Measurements from ENCODE around the gene ANKDD1A. TPM values are rescaled to one million over a fixed set of nuclear protein-coding genes. Genes with fewer than 3 reads are reported as not detected.
A peak's percentile ranks its signal among the peaks of the same experiment; 100 is the strongest.

The ANKDD1A gene
- total RNA-seq, 1 donor from 2014 or later, result 6.0 TPM

DNA sequence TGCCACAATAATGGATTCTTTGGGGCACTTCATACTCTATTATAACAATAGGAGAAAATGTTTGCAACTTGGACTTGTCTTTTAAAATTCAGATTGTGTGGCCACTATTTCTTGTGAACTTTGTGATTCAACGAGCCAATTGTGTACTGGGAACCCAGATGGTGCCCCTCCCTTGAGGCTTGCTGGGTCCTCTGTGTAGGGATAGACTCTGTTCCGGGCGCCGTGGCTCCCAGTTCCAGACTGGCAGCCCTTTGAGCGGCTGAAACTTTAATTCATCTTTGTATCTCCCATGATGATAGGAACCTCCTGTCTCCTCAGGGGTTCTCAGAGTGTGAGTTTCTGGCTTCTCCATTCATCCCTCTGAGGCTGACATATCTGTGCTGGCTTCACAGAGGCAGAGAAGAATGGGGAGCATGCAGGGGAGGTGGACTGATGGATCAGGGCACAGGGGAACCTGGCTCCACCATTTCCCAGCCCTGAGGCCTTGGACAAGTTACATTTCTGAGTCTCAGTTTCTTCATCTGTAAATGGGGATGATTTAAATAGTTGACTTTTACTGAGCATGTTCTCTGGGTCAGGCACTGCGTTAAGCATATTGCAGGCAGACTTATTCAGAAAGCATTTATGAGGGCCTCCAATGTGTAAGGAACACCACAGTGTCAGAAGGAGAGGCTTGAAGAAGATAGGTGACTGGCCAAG, 15.2 kb upstream of the ANKDD1A start:
- H3K4me1 ChIP-seq, result peaks cover 64% of the 10 kb centered on the region
- ATAC-seq, result no peak

DNA sequence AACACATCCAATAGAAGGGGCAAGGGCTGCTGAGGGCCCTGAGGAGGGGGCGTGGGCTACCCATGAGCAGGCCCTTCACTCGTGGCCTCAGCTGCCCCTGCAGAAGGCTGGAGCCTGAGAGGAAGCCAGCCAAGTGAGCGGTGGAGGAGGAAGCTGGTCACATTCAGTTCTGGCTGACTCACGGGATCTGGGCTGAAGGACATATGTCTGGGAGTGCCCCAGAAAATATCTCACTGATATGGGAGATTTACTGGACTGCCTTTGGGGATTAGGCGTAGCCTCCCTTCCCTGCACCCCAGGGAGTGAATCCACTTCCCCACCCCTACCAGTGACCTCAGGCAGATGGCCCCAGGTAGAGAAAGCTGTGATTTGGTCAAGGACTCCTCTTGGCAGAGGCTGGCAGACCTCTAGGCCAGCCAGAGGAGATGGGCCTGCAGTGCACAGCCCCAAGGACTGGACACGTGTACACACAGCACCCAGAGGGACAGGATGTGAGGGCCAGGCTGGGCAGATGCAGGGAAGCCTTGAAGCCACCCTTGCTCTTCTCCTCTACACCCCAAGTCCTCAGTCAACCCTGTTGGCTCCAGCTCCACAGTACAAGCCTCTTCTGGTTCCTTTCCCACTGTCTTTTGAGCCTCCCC, 14.2 kb upstream of the ANKDD1A start:
- H3K9me3 ChIP-seq, result peaks cover 5% of the 10 kb centered on the region
- H3K4me3 ChIP-seq, result no peak overlapping the region
- peak overlapping the region; percentile 91 for H3K27ac ChIP-seq
- intact Hi-C loops (cut with DNase I), result no loop called here
- H3K27me3 ChIP-seq, result no peaks in the 10 kb centered on the region
- ATAC-seq (peak; percentile 53), DNase-seq (peak; percentile 77)
- peaks cover 58% of the 10 kb centered on the region for H3K4me1 ChIP-seq
- H3K36me3 ChIP-seq, result no peaks in the 10 kb centered on the region
- TF ChIP-seq, protein P1, sequence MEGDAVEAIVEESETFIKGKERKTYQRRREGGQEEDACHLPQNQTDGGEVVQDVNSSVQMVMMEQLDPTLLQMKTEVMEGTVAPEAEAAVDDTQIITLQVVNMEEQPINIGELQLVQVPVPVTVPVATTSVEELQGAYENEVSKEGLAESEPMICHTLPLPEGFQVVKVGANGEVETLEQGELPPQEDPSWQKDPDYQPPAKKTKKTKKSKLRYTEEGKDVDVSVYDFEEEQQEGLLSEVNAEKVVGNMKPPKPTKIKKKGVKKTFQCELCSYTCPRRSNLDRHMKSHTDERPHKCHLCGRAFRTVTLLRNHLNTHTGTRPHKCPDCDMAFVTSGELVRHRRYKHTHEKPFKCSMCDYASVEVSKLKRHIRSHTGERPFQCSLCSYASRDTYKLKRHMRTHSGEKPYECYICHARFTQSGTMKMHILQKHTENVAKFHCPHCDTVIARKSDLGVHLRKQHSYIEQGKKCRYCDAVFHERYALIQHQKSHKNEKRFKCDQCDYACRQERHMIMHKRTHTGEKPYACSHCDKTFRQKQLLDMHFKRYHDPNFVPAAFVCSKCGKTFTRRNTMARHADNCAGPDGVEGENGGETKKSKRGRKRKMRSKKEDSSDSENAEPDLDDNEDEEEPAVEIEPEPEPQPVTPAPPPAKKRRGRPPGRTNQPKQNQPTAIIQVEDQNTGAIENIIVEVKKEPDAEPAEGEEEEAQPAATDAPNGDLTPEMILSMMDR (IDR thresholded peaks at IDR 0.05), result no peak

More for the DNA sequence above, 15.2 kb upstream of the ANKDD1A start:
- Histone ChIP-seq H3K9me3 (peaks cover 5% of the 10 kb centered on the region), H3K27me3 (no peaks in the 10 kb centered on the region), H3K4me3 (no peak overlapping the region), H3K27ac (peak overlapping the region; percentile 91), H3K36me3 (no peaks in the 10 kb centered on the region)
- DNase-seq, result no peak
- intact Hi-C loops (cut with DNase I), result no loop called here
- TF ChIP-seq, protein P1 (IDR thresholded peaks at IDR 0.05), result no peak

DNA sequence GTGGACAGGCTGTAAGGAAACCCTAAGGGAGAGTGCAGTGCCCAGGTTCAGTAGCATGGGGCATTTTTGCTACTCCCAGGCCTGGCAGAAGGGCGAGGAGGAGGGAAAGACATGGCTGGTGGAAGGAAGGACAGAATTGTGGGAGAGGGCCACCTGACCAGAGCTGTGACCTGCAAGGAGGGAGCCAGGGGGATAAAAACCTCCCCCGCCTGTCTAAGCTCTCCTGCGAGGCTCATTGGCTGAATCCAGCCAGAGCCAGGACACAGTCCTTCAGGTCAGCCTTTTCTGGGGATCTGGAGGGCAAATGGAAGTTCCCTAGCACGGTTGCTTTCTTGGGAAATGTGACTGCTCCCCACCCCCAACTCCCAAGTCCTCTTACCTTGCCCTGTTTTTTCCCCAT, 13.3 kb upstream of the ANKDD1A start:
- H3K27ac ChIP-seq, result peak overlapping the region; percentile 91
- no peak overlapping the region for H3K4me3 ChIP-seq
- no peak for DNase-seq
- no peaks in the 10 kb centered on the region for H3K27me3 ChIP-seq
- ATAC-seq, result no peak
- H3K9me3 ChIP-seq, result peaks cover 5% of the 10 kb centered on the region
- intact Hi-C loops (cut with DNase I), result no loop called here
- TF ChIP-seq, protein P1 (IDR thresholded peaks at IDR 0.05), result no peak
- peaks cover 48% of the 10 kb centered on the region for H3K4me1 ChIP-seq
- no peaks in the 10 kb centered on the region for H3K36me3 ChIP-seq

DNA sequence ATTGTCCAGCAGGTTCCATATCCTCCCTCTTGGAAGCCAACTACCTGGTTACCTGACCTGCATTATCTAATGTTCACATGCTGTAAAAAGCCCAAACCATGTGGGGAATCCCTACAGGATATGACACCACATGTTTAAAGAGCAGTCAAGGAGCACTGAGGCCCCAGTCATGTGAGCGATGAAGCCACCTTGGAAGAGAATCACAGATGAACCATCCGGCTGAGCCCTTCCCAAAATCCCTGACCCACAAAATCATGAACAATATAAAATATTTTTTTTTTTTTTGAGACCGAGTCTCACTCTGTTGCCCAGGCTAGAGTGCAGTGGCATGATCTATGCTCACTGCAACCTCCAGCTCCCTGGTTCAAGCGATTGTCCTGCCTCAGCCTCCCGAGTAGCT, 10.6 kb upstream of the ANKDD1A start:
- Histone ChIP-seq H3K27me3 (no peaks in the 10 kb centered on the region), H3K4me3 (no peak overlapping the region), H3K27ac (no peak overlapping the region), H3K4me1 (peaks cover 30% of the 10 kb centered on the region), H3K36me3 (no peaks in the 10 kb centered on the region), H3K9me3 (peaks cover 5% of the 10 kb centered on the region)
- DNase-seq, result no peak
- intact Hi-C loops (cut with DNase I), result loop anchor here (10.0 kb wide), 1 partner anchor 46 kb away; no protein-coding TSS in a partner anchor
- TF ChIP-seq, protein P1 (IDR thresholded peaks at IDR 0.05), result no peak
- ATAC-seq, result no peak

DNA sequence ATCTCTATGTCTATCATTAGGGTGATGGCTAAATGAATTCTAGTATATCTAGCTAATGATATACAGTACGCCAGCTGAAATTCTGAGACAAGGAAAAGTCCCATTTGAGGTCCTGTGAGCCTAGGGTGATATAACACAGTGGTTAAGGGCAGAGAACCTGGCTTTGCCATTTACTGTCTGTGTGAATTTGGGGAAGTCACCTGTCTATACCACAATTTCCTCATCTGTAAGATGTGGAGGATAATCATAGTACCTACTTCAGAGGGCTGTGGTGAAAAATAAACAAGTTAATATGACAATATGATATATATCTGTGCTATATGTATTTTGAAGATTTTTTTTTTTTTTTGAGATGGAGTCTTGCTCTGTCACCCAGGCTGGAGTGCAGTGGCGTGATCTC, 9.8 kb upstream of the ANKDD1A start:
- Histone ChIP-seq H3K27me3 (no peaks in the 10 kb centered on the region), H3K27ac (no peak overlapping the region), H3K36me3 (no peaks in the 10 kb centered on the region), H3K4me1 (peaks cover 23% of the 10 kb centered on the region), H3K9me3 (peaks cover 5% of the 10 kb centered on the region), H3K4me3 (no peak overlapping the region)
- DNase-seq (no peak), ATAC-seq (no peak)
- intact Hi-C loops (cut with DNase I), result loop anchor here (10.0 kb wide), 1 partner anchor 47 kb away; no protein-coding TSS in a partner anchor
- TF ChIP-seq, protein P1 (IDR thresholded peaks at IDR 0.05), result no peak
